Activated CD8-positive, alpha-beta memory T cell treated with anti-CD3 and anti-CD28 coated beads, Interleukin-2, amount 50 U/mL, for 48 hours (primary cell): ENCODE data around the gene ICA1.

Experiments
- DNase-seq: peaks from one replicate; pipeline ENCODE4 v3.0.0-alpha.2; 2020

ICA1 gene

GRCh38 chr7:8226501-8226900 lies 35.5 kb downstream of the ICA1 start:
- DNase-seq: no peak

GRCh38 chr7:8221567-8221966 lies 40.4 kb downstream of the ICA1 start:
- no peak for DNase-seq

GRCh38 chr7:8221101-8221495 lies 40.9 kb downstream of the ICA1 start:
- DNase-seq: no peak

GRCh38 chr7:8220376-8221100 lies 41.4 kb downstream of the ICA1 start:
- DNase-seq: no peak

- DNase-seq: no peak
These were observed 44.5 kb downstream of the ICA1 start for GRCh38 chr7:8217200-8218068.

GRCh38 chr7:8216334-8216690 lies 45.7 kb downstream of the ICA1 start:
- no peak for DNase-seq

- no peak for DNase-seq
These were observed 46.2 kb downstream of the ICA1 start for GRCh38 chr7:8215648-8216333.

- DNase-seq: no peak
These were observed 47.6 kb downstream of the ICA1 start for GRCh38 chr7:8214244-8214824.

GRCh38 chr7:8213381-8213780 lies 48.6 kb downstream of the ICA1 start:
- DNase-seq: no peak

- DNase-seq: no peak
These were observed 49.3 kb downstream of the ICA1 start for GRCh38 chr7:8212638-8213037.

GRCh38 chr7:8211725-8212096 lies 50.3 kb downstream of the ICA1 start:
- no peak for DNase-seq

GRCh38 chr7:8210845-8211724 lies 50.9 kb downstream of the ICA1 start:
- DNase-seq: no peak

GRCh38 chr7:8209353-8209752 lies 52.6 kb downstream of the ICA1 start:
- DNase-seq: no peak

- no peak for DNase-seq
These were observed 53.2 kb downstream of the ICA1 start for GRCh38 chr7:8208816-8209215.

GRCh38 chr7:8206956-8207355 lies 55.0 kb downstream of the ICA1 start:
- no peak for DNase-seq

- no peak for DNase-seq
These were observed 56.4 kb downstream of the ICA1 start for GRCh38 chr7:8205537-8205936.

GRCh38 chr7:8205031-8205387 lies 57.0 kb downstream of the ICA1 start:
- DNase-seq: no peak

GRCh38 chr7:8204339-8205030 lies 57.5 kb downstream of the ICA1 start:
- no peak for DNase-seq

GRCh38 chr7:8201846-8202441 lies 60.0 kb downstream of the ICA1 start:
- no peak for DNase-seq

- DNase-seq: no peak
These were observed 61.2 kb downstream of the ICA1 start for GRCh38 chr7:8200717-8201116.

GRCh38 chr7:8200316-8200715 lies 61.7 kb downstream of the ICA1 start:
- DNase-seq: no peak
